Left lung (tissue), 10 donors: Measurements from ENCODE around the gene SYT11. TPM values are rescaled to one million over a fixed set of nuclear protein-coding genes. Genes with fewer than 3 reads are reported as not detected.

Experiments used
- ATAC-seq: fragments of 200-7000 bp; cut with Tn5 transposase; one replicate; pipeline ENCODE4 v1.9.1; 2020; ENCODE audit warnings: moderate library complexity
- DNase-seq, 4 donors: peaks; one replicate each; pipeline ENCODE4 v3.0.0-alpha.2; 2013 to 2020
- H3K27ac ChIP-seq, 2 donors: fragments of 200-600 bp; sonication (generic) in 1 of 2; one replicate each; pipeline versions ENCODE4 v1.5.0 to v1.8.0; 2020 to 2021
- H3K27me3 ChIP-seq, 2 donors: fragments of 200-600 bp; sonication (generic) in 1 of 2; one replicate each; pipeline versions ENCODE4 v1.5.0 to v1.8.0; 2020 to 2021
- H3K36me3 ChIP-seq, 2 donors: fragments of 200-600 bp; sonication (generic) in 1 of 2; one replicate each; pipeline versions ENCODE4 v1.5.0 to v1.8.0; 2020 to 2021
- H3K4me1 ChIP-seq, 2 donors: fragments of 200-600 bp; one replicate each; pipeline ENCODE4 v1.8.0; 2021
- H3K4me3 ChIP-seq, 2 donors: fragments of 200-600 bp; sonication (generic) in 1 of 2; one replicate each; pipeline versions ENCODE4 v1.5.0 to v1.8.0; 2020 to 2021; ENCODE audit warnings: mild to moderate bottlenecking in 1 of 2
- H3K9me3 ChIP-seq, 2 donors: fragments of 200-600 bp; sonication (generic) in 1 of 2; one replicate each; pipeline versions ENCODE4 v1.5.0 to v1.8.0; 2020 to 2021
- intact Hi-C, 2 donors: fragments of 100-400 bp; cut with DNase I; formaldehyde crosslinking; loops; one replicate each; pipeline versions ENCODE4 v1.11.2 to v1.14.2; 2022
- polyA plus RNA-seq, 6 donors: library from polyadenylated mRNA; unstranded; fragments of 120-200 nt; gene quantifications; one replicate each; pipeline ENCODE4 v1.2.1, GENCODE V29; 2013; ENCODE audit not compliant: insufficient read length in 6 of 6
- total RNA-seq, 2 donors: library from RNA; stranded (reverse); fragmentation: NEBNext Ultra II Directional; extraction: Animal tissue kit (Norgen Biotek cat#: 25700); gene quantifications; one replicate each; pipeline ENCODE4 v1.2.1, GENCODE V29; 2021
- TF ChIP-seq, protein P1 (sequence below), 2 donors: fragments of 200-600 bp; sonication (generic) in 1 of 2; IDR thresholded peaks; one replicate each; pipeline versions ENCODE4 v1.5.0 to v1.8.0; 2021; ENCODE audit warnings: antibody characterized with exemption in 2 of 2
- donor health status: DM: no; HTN: yes; CAD: no.
- donor health status: DM: no; HTN: no; CAD: no.

The SYT11 gene
- total and polyA plus RNA-seq, 8 donors: 10.7 to 13.8 (median 12.1) TPM

DNA sequence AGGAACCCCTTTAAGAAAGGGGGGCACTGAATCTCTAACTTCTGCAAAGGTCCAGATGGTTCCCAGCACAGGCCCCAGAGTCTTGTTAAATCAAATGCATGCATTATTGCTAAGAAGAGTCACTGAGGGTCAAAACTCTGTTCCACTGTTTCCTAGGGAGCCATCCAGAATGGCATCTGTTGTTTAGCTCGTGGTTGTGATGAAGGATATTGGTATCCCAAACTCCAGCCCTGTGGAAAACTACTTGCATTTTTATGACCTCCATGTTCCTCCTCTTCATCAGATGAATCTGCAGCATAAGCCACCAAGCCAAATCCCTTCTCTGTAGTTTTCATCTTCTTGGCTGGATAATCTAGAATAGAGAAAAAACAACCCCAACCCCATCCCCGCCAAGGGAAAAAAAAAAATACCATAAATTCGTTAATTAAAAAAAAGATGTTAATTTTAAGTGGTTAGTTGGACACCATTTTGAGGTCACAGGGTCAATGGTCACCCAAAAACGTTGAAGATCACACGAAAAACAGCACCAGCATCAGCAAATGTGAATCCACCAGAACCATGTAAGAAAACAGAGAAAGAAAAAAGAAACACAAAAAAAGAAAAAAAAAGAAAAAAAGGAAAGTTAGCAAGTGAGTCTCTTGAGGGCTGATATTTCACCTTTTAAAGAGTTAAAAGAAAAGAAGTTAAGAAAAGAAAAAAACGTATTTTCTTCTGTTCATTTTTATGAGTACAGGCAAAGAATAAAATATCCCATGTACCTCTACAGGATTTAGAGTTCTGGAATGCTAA, 54.8 kb downstream of the SYT11 start:
- no peak overlapping the region for H3K27ac ChIP-seq

DNA sequence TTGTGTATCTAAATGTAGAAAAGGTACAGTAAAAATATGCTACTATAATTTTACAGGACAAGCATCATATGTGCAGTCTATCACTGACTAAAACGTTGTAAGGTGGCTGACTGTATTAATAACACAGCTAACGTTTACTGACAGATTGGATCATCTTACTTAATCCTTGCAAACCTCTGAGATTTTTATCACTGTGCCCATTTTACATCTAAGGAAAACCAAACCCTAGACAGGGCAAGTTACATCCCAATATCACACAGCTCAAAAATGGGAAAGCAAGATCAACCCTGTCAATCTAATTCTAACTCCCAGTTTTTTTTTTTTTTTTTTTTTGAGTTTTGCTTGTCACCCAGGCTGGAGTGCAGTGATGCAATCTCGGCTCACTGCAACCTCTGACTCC, 59.3 kb downstream of the SYT11 start:
- no peak overlapping the region for H3K4me3 ChIP-seq
- no peak for DNase-seq
- no peak for ATAC-seq
- no peaks in the 10 kb centered on the region for H3K4me1 ChIP-seq
- intact Hi-C loops: no loop called here
- H3K27ac ChIP-seq: no peak overlapping the region
- H3K36me3 ChIP-seq: peaks cover 9 to 100% of the 10 kb centered on the region in 2 donors
- H3K9me3 ChIP-seq: no peaks in the 10 kb centered on the region
- H3K27me3 ChIP-seq: no peaks in the 10 kb centered on the region
- TF ChIP-seq, protein P1, sequence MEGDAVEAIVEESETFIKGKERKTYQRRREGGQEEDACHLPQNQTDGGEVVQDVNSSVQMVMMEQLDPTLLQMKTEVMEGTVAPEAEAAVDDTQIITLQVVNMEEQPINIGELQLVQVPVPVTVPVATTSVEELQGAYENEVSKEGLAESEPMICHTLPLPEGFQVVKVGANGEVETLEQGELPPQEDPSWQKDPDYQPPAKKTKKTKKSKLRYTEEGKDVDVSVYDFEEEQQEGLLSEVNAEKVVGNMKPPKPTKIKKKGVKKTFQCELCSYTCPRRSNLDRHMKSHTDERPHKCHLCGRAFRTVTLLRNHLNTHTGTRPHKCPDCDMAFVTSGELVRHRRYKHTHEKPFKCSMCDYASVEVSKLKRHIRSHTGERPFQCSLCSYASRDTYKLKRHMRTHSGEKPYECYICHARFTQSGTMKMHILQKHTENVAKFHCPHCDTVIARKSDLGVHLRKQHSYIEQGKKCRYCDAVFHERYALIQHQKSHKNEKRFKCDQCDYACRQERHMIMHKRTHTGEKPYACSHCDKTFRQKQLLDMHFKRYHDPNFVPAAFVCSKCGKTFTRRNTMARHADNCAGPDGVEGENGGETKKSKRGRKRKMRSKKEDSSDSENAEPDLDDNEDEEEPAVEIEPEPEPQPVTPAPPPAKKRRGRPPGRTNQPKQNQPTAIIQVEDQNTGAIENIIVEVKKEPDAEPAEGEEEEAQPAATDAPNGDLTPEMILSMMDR (IDR thresholded peaks at IDR 0.05): no peak

More for the DNA sequence above, 54.8 kb downstream of the SYT11 start:
- no peak overlapping the region for H3K4me3 ChIP-seq
- intact Hi-C loops: no loop called here
- H3K36me3 ChIP-seq: peaks cover 0 to 79% of the 10 kb centered on the region in 2 donors
- DNase-seq: no peak
- TF ChIP-seq, protein P1 (IDR thresholded peaks at IDR 0.05): no peak
- no peaks in the 10 kb centered on the region for H3K27me3 ChIP-seq
- no peak for ATAC-seq
- no peaks in the 10 kb centered on the region for H3K9me3 ChIP-seq
- H3K4me1 ChIP-seq: peaks cover 4 to 26% of the 10 kb centered on the region in 2 donors

DNA sequence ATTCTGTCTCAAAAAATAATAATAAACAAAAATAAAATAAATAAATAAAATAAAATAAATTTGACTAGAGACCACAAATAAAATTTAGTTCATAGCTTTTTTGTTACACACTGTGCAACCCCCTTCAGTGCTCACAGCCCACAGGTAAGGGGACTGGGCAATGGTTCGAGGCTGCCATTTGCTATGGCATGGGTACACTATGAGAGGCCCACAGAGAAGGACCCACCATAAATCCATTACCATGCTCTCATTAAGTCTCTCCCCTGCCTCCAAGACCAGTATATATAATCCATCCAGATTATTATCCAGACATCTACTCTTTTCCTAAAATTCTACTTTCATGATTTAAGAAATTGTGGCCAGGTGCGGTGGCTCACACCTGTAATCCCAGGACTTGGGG, 60.4 kb downstream of the SYT11 start:
- Histone ChIP-seq H3K27me3 (no peaks in the 10 kb centered on the region), H3K4me3 (no peak overlapping the region), H3K9me3 (no peaks in the 10 kb centered on the region), H3K36me3 (peaks cover 9 to 100% of the 10 kb centered on the region in 2 donors), H3K27ac (no peak overlapping the region), H3K4me1 (no peaks in the 10 kb centered on the region)
- TF ChIP-seq, protein P1 (IDR thresholded peaks at IDR 0.05): no peak
- no peak for DNase-seq
- no peak for ATAC-seq
- intact Hi-C loops: no loop called here

DNA sequence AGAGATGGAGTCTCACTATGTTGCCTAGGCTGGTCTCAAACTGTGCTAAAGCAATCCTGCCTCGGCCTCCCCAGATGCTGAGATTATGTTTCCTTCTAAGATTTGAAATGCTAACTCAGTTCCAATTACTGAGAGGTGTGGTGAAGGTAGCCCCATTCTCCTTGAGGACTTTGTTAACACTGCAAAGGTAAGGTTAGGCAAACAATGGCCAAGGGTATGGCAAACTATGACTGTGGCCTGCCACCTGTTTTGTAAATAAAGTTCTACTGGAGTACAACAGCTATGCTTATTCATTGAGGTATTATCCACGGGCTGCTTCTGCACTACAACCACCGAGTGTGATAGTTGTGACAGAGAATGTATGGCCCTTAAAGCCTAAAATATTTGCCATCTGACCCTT, 61.4 kb downstream of the SYT11 start:
- peak; percentile 25 for ATAC-seq

DNA sequence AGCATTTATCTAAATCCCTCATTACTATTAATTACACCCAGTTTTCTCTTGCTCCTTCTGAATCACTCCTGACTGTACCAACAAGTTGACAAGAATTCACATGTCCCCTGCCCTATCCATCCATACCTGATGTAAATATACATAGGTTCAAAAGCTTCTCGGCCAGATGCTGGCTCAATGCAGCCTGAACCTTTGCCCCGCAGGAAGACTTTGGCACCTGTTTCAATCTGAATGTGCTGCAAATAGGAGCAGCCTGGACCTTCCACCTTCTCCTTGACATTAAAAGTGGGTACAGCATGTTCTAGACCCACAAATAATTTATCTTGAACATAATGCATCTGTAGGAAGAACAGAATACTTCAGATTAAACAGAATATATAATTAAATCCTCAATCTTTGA, 66.1 kb downstream of the SYT11 start:
- Histone ChIP-seq H3K27ac (no peak overlapping the region), H3K36me3 (peaks cover 9 to 99% of the 10 kb centered on the region in 2 donors), H3K9me3 (no peaks in the 10 kb centered on the region), H3K4me3 (no peak overlapping the region), H3K27me3 (no peaks in the 10 kb centered on the region), H3K4me1 (peaks cover 3 to 13% of the 10 kb centered on the region in 2 donors)
- DNase-seq: no peak
- TF ChIP-seq, protein P1 (IDR thresholded peaks at IDR 0.05): no peak
- intact Hi-C loops: no loop called here
- no peak for ATAC-seq

More for the DNA sequence above, 61.4 kb downstream of the SYT11 start:
- TF ChIP-seq, protein P1 (IDR thresholded peaks at IDR 0.05): no peak
- no peak for DNase-seq
- Histone ChIP-seq H3K36me3 (peaks cover 9 to 100% of the 10 kb centered on the region in 2 donors), H3K27me3 (no peaks in the 10 kb centered on the region), H3K4me3 (no peak overlapping the region), H3K27ac (no peak overlapping the region), H3K9me3 (no peaks in the 10 kb centered on the region), H3K4me1 (no peaks in the 10 kb centered on the region)
- intact Hi-C loops: no loop called here
